Osteoblast (primary cell): ENCODE results near the gene PTPRD. TPM values are rescaled to one million over a fixed set of nuclear protein-coding genes. Genes with fewer than 3 reads are reported as not detected.

Source experiments
- DNase-seq: peaks from one replicate; pipeline ENCODE4 v3.0.0; 2011; ENCODE audit warnings: low spot score, mixed read lengths; ENCODE audit not compliant: insufficient read length; ENCODE audit errors: missing footprints
- H2AFZ ChIP-seq: 2 replicates; pipeline ENCODE4 v1.6.0; 2011; ENCODE audit warnings: mild to moderate bottlenecking, low read length
- H3K27ac ChIP-seq: 2 replicates; pipeline ENCODE4 v1.5.1; 2011; ENCODE audit warnings: mild to moderate bottlenecking, low read depth, low read length, moderate library complexity
- H3K27me3 ChIP-seq: 2 replicates; pipeline ENCODE4 v1.6.0; 2012; ENCODE audit warnings: mild to moderate bottlenecking, control low read depth, inconsistent platforms, low read length, moderate library complexity; ENCODE audit not compliant: insufficient read depth
- H3K36me3 ChIP-seq: 2 replicates; pipeline ENCODE4 v1.5.1; 2011; ENCODE audit warnings: mild to moderate bottlenecking, low read length, control low read depth, moderate library complexity; ENCODE audit not compliant: insufficient read depth
- H3K4me1 ChIP-seq: 2 replicates; pipeline ENCODE4 v1.5.1; 2011; ENCODE audit warnings: mild to moderate bottlenecking, low read length, control low read depth, moderate library complexity; ENCODE audit not compliant: insufficient read depth
- H3K4me2 ChIP-seq: 2 replicates; pipeline ENCODE4 v1.6.0; 2011; ENCODE audit warnings: mild to moderate bottlenecking, low read length; ENCODE audit not compliant: insufficient read depth
- H3K4me3 ChIP-seq: fragments of 200-600 bp; sonication (generic); 3 replicates; pipeline ENCODE4 v1.5.1; 2012; ENCODE audit warnings: mild to moderate bottlenecking, low read length, inconsistent platforms; ENCODE audit not compliant: insufficient read depth
- H3K79me2 ChIP-seq: 2 replicates; pipeline ENCODE4 v1.6.0; 2012; ENCODE audit warnings: mild to moderate bottlenecking, low read length, control low read depth, inconsistent platforms; ENCODE audit not compliant: insufficient read depth
- H3K9me3 ChIP-seq: 2 replicates; pipeline ENCODE4 v1.5.1; 2011; ENCODE audit warnings: low read depth, low read length, control low read depth
- H4K20me1 ChIP-seq: 2 replicates; pipeline ENCODE4 v1.6.0; 2012; ENCODE audit warnings: mild to moderate bottlenecking, low read length, control low read depth; ENCODE audit not compliant: insufficient read depth
- total RNA-seq: library from RNA; depleted of rRNA; stranded (reverse); fragments of >200 nt; gene quantifications from 2 replicates; pipeline ENCODE4 v1.2.3, GENCODE V29; 2012
- TF ChIP-seq, protein P1 (sequence below): IDR thresholded peaks from 2 replicates; pipeline ENCODE4 v1.5.1; 2011; ENCODE audit warnings: mild to moderate bottlenecking, low read depth, low read length, moderate library complexity; ENCODE audit errors: extremely low read depth

PTPRD gene
- total RNA-seq, 1 donor = 23.9 TPM

- H2AFZ ChIP-seq = no peak overlapping the region
- H3K27me3 ChIP-seq = no peaks in the 10 kb centered on the region
- no peaks in the 10 kb centered on the region for H3K36me3 ChIP-seq
- no peak overlapping the region for H3K27ac ChIP-seq
- H3K4me2 ChIP-seq = no peak overlapping the region
- TF ChIP-seq, protein P1, sequence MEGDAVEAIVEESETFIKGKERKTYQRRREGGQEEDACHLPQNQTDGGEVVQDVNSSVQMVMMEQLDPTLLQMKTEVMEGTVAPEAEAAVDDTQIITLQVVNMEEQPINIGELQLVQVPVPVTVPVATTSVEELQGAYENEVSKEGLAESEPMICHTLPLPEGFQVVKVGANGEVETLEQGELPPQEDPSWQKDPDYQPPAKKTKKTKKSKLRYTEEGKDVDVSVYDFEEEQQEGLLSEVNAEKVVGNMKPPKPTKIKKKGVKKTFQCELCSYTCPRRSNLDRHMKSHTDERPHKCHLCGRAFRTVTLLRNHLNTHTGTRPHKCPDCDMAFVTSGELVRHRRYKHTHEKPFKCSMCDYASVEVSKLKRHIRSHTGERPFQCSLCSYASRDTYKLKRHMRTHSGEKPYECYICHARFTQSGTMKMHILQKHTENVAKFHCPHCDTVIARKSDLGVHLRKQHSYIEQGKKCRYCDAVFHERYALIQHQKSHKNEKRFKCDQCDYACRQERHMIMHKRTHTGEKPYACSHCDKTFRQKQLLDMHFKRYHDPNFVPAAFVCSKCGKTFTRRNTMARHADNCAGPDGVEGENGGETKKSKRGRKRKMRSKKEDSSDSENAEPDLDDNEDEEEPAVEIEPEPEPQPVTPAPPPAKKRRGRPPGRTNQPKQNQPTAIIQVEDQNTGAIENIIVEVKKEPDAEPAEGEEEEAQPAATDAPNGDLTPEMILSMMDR = no peak
- no peaks in the 10 kb centered on the region for H4K20me1 ChIP-seq
- DNase-seq = no peak
- no peak overlapping the region for H3K4me3 ChIP-seq
- H3K4me1 ChIP-seq = no peaks in the 10 kb centered on the region
- H3K9me3 ChIP-seq = no peaks in the 10 kb centered on the region
- H3K79me2 ChIP-seq = no peaks in the 10 kb centered on the region
Measured at GRCh38 chr9:8570776-8571175, 2042.0 kb downstream of the PTPRD start.

- Histone ChIP-seq H4K20me1 (no peaks in the 10 kb centered on the region), H3K4me3 (no peak overlapping the region), H3K4me2 (no peak overlapping the region), H2AFZ (no peak overlapping the region), H3K36me3 (no peaks in the 10 kb centered on the region), H3K27ac (no peak overlapping the region), H3K27me3 (no peaks in the 10 kb centered on the region), H3K79me2 (no peaks in the 10 kb centered on the region), H3K4me1 (no peaks in the 10 kb centered on the region), H3K9me3 (no peaks in the 10 kb centered on the region)
- TF ChIP-seq, protein P1 = no peak
- DNase-seq = no peak
Measured at GRCh38 chr9:8569823-8570222, 2043.0 kb downstream of the PTPRD start.

GRCh38 chr9:8567963-8568579 lies 2044.7 kb downstream of the PTPRD start:
- H4K20me1 ChIP-seq = no peaks in the 10 kb centered on the region
- no peak for DNase-seq
- H3K4me2 ChIP-seq = no peak overlapping the region
- H2AFZ ChIP-seq = no peak overlapping the region
- H3K27me3 ChIP-seq = no peaks in the 10 kb centered on the region
- no peaks in the 10 kb centered on the region for H3K4me1 ChIP-seq
- H3K4me3 ChIP-seq = no peak overlapping the region
- TF ChIP-seq, protein P1 = no peak
- H3K9me3 ChIP-seq = no peaks in the 10 kb centered on the region
- H3K36me3 ChIP-seq = no peaks in the 10 kb centered on the region
- no peaks in the 10 kb centered on the region for H3K79me2 ChIP-seq
- H3K27ac ChIP-seq = no peak overlapping the region

DNA sequence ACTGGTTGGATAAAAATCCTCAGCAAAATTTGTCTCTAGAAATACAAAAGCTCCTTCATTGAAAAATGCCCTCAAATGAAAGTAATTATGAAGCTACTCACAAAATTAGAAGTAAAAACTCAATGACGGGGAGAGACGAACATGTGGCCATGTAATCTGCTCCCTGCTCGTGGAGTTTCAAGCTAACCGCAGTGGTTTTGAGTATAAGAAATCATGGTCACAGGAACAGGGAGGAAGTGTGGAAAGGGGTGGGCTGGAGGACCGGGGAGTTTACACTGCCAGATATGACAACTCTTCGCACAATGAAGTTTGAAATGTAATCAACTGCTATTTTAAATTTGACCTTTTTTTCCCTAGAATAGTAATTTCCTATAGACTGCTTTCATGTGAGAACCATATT lies 2047.8 kb downstream of the PTPRD start:
- Histone ChIP-seq H4K20me1 (no peaks in the 10 kb centered on the region), H3K4me2 (no peak overlapping the region), H2AFZ (no peak overlapping the region), H3K4me3 (no peak overlapping the region), H3K27me3 (no peaks in the 10 kb centered on the region), H3K9me3 (no peaks in the 10 kb centered on the region), H3K4me1 (no peaks in the 10 kb centered on the region), H3K36me3 (no peaks in the 10 kb centered on the region), H3K27ac (no peak overlapping the region), H3K79me2 (no peaks in the 10 kb centered on the region)
- DNase-seq = no peak
- TF ChIP-seq, protein P1 = no peak
